GM19025 (cell line): ENCODE data around the gene S100PBP.

Experiments
- ATAC-seq: cut with Tn5 transposase; IDR thresholded peaks from one replicate; pipeline ENCODE4 v1.9.1; 2021; ENCODE audit warnings: mild to moderate bottlenecking, low read depth, moderate library complexity; ENCODE audit not compliant: unreplicated experiment

The S100PBP gene

GRCh38 chr1:32868085-32868484, 50.6 kb downstream of the S100PBP start:
- ATAC-seq = no peak

- no peak for ATAC-seq
These were observed 51.5 kb downstream of the S100PBP start for GRCh38 chr1:32868806-32869455.

GRCh38 chr1:32869923-32870614, 52.6 kb downstream of the S100PBP start:
- no peak for ATAC-seq

- no peak for ATAC-seq
These were observed 53.3 kb downstream of the S100PBP start, which contains the start of gene FNDC5 for GRCh38 chr1:32870615-32871363. Gene FNDC5, minus strand, starts transcription at chr1:32870912.

- no peak for ATAC-seq
These were observed 54.1 kb downstream of the S100PBP start for GRCh38 chr1:32871364-32872191.

GRCh38 chr1:32872192-32872460, 54.7 kb downstream of the S100PBP start:
- no peak for ATAC-seq

- no peak for ATAC-seq
These were observed 56.0 kb downstream of the S100PBP start for GRCh38 chr1:32873484-32873883.

- no peak for ATAC-seq
These were observed 57.7 kb downstream of the S100PBP start for GRCh38 chr1:32874860-32875752.

- ATAC-seq = no peak
These were observed 59.1 kb downstream of the S100PBP start for GRCh38 chr1:32876341-32877210.

- ATAC-seq = no peak
These were observed 60.0 kb downstream of the S100PBP start for GRCh38 chr1:32877211-32878110.

GRCh38 chr1:32878183-32878582, 60.7 kb downstream of the S100PBP start:
- no peak for ATAC-seq

- ATAC-seq = no peak
These were observed 61.2 kb downstream of the S100PBP start for GRCh38 chr1:32878637-32879041.

GRCh38 chr1:32881291-32881690, 63.8 kb downstream of the S100PBP start:
- no peak for ATAC-seq

GRCh38 chr1:32881871-32882850, 64.7 kb downstream of the S100PBP start:
- ATAC-seq = no peak

GRCh38 chr1:32883338-32884031, 66.0 kb downstream of the S100PBP start:
- ATAC-seq = no peak

GRCh38 chr1:32884032-32884372, 66.5 kb downstream of the S100PBP start:
- ATAC-seq = no peak
